Vagina (tissue), 2 donors: ENCODE measurements around the gene SDK2. TPM values are rescaled to one million over a fixed set of nuclear protein-coding genes. Genes with fewer than 3 reads are reported as not detected.
A peak's percentile ranks its signal among the peaks of the same experiment; 100 is the strongest.

Experiments
- DNase-seq, 2 donors: peaks; one replicate each; pipeline ENCODE4 v3.0.0-alpha.2; 2017; ENCODE audit errors: extremely low spot score in 2 of 2
- H3K27ac ChIP-seq: fragments of 200-600 bp; sonication (generic); one replicate; pipeline ENCODE4 v1.5.1; 2019
- H3K27me3 ChIP-seq: fragments of 200-600 bp; sonication (generic); one replicate; pipeline ENCODE4 v1.5.1; 2019
- H3K36me3 ChIP-seq, 2 donors: fragments of 200-600 bp; sonication (generic); one replicate each; pipeline ENCODE4 v1.5.1; 2017 to 2019
- H3K4me1 ChIP-seq: fragments of 200-600 bp; sonication (generic); one replicate; pipeline ENCODE4 v1.5.1; 2019
- H3K4me3 ChIP-seq, 2 donors: fragments of 200-600 bp; sonication (generic); 1 replicate in 1 of 2; 2 replicates in 1 of 2; pipeline ENCODE4 v1.5.1; 2016 to 2019
- H3K9me3 ChIP-seq: fragments of 200-600 bp; sonication (generic); one replicate; pipeline ENCODE4 v1.5.1; 2019
- CTCF ChIP-seq, 3 experiments: fragments of 450-650 bp in 2 of 3; fragments of 200-600 bp in 1 of 3; sonication (generic) in 1 of 3; IDR thresholded peaks; one replicate each; pipeline ENCODE4 v1.5.1; 2017 to 2019; ENCODE audit warnings: antibody characterized with exemption in 3 of 3, mild to moderate bottlenecking in 2 of 3, moderate library complexity in 2 of 3
- POLR2A ChIP-seq, 2 donors: fragments of 450-650 bp; IDR thresholded peaks; one replicate each; pipeline ENCODE4 v1.6.1; 2017; ENCODE audit warnings: antibody characterized with exemption in 2 of 2, mild to moderate bottlenecking in 2 of 2, moderate library complexity in 2 of 2
- POLR2AphosphoS5 ChIP-seq, 2 donors: sonication (generic); formaldehyde crosslinking; IDR thresholded peaks; one replicate each; pipeline ENCODE4 v1.9.0; 2017; ENCODE audit warnings: antibody characterized with exemption in 2 of 2, mild to moderate bottlenecking in 2 of 2, low read depth in 1 of 2; ENCODE audit not compliant: insufficient read depth in 1 of 2
- intact Hi-C: fragments of 100-400 bp; cut with DNase I; formaldehyde crosslinking; loops from one replicate; pipeline ENCODE4 v1.15.1; 2023
- total RNA-seq: library from RNA; depleted of rRNA; stranded (reverse); fragments of >200 nt; gene quantifications from one replicate; pipeline ENCODE4 v1.2.3, GENCODE V29; 2016

The SDK2 gene
- total RNA-seq, 1 donor from 2014 or later, result 1.7 TPM

GRCh38 chr17:73645050-73645871, 1.0 kb upstream of the SDK2 start:
- H3K27ac ChIP-seq, result peak overlapping the region; percentile 73
- intact Hi-C loops, result no loop called here
- TF ChIP-seq CTCF (IDR thresholded peaks at IDR 0.05) (no peak), POLR2A (IDR thresholded peaks at IDR 0.05) (peak in 1 of 2 donors; percentile 21)

GRCh38 chr17:73643852-73644144, 447 bp downstream of the SDK2 start:
- Histone ChIP-seq H3K27ac (peak overlapping the region; percentile 73), H3K4me1 (peaks cover 30% of the 10 kb centered on the region), H3K27me3 (no peaks in the 10 kb centered on the region), H3K4me3 (peak overlapping the region; percentile 46 to 48), H3K9me3 (no peaks in the 10 kb centered on the region), H3K36me3 (no peaks in the 10 kb centered on the region)
- no peak for DNase-seq
- TF ChIP-seq POLR2AphosphoS5 (IDR thresholded peaks at IDR 0.05; ENCODE audit: insufficient read depth in 1 of 2, low read depth in 1 of 2) (no peak), POLR2A (IDR thresholded peaks at IDR 0.05) (no peak), CTCF (IDR thresholded peaks at IDR 0.05) (no peak)
- intact Hi-C loops, result no loop called here

More at GRCh38 chr17:73645050-73645871, 1.0 kb upstream of the SDK2 start:
- Histone ChIP-seq H3K27me3 (no peaks in the 10 kb centered on the region), H3K9me3 (no peaks in the 10 kb centered on the region), H3K36me3 (no peaks in the 10 kb centered on the region), H3K4me3 (peak overlapping the region; percentile 46 to 48), H3K4me1 (peaks cover 28% of the 10 kb centered on the region)
- peak in 1 of 2 donors; percentile 72 for DNase-seq

GRCh38 chr17:73643001-73643851, 1.0 kb downstream of the SDK2 start:
- Histone ChIP-seq H3K4me3 (peak overlapping the region; percentile 46 to 48), H3K9me3 (no peaks in the 10 kb centered on the region), H3K27me3 (no peaks in the 10 kb centered on the region), H3K4me1 (peaks cover 30% of the 10 kb centered on the region), H3K36me3 (no peaks in the 10 kb centered on the region), H3K27ac (peak overlapping the region; percentile 73)
- DNase-seq, result no peak
- intact Hi-C loops, result no loop called here
- no peak for TF ChIP-seq POLR2A (IDR thresholded peaks at IDR 0.05)
- TF ChIP-seq CTCF (IDR thresholded peaks at IDR 0.05), result no peak
- no peak for TF ChIP-seq POLR2AphosphoS5 (IDR thresholded peaks at IDR 0.05; ENCODE audit: insufficient read depth in 1 of 2, low read depth in 1 of 2)

GRCh38 chr17:73642659-73643000, 1.6 kb downstream of the SDK2 start:
- no peak for DNase-seq
- H3K36me3 ChIP-seq, result no peaks in the 10 kb centered on the region
- peak overlapping the region; percentile 46 to 48 for H3K4me3 ChIP-seq
- TF ChIP-seq POLR2A (IDR thresholded peaks at IDR 0.05) (no peak), POLR2AphosphoS5 (IDR thresholded peaks at IDR 0.05; ENCODE audit: insufficient read depth in 1 of 2, low read depth in 1 of 2) (no peak), CTCF (IDR thresholded peaks at IDR 0.05) (no peak)
- H3K9me3 ChIP-seq, result no peaks in the 10 kb centered on the region
- peaks cover 30% of the 10 kb centered on the region for H3K4me1 ChIP-seq
- intact Hi-C loops, result no loop called here
- H3K27ac ChIP-seq, result peak overlapping the region; percentile 73
- no peaks in the 10 kb centered on the region for H3K27me3 ChIP-seq
